GM19455 (cell line): Measurements from ENCODE around the gene SLC17A1.
A peak's percentile ranks its signal among the peaks of the same experiment; 100 is the strongest.

ENCODE experiments used
- ATAC-seq: cut with Tn5 transposase; IDR thresholded peaks from one replicate; pipeline ENCODE4 v1.9.1; 2021; ENCODE audit not compliant: unreplicated experiment

The SLC17A1 gene

GRCh38 chr6:25833136-25833535 is 1.3 kb upstream of the SLC17A1 start:
- no peak for ATAC-seq

- no peak for ATAC-seq
These were observed 818 bp upstream of the SLC17A1 start for GRCh38 chr6:25832670-25833069.

- ATAC-seq = no peak
These were observed 433 bp upstream of the SLC17A1 start for GRCh38 chr6:25832307-25832662.

GRCh38 chr6:25830458-25830857 is 1.4 kb downstream of the SLC17A1 start:
- ATAC-seq = no peak

GRCh38 chr6:25829375-25829774 is 2.5 kb downstream of the SLC17A1 start:
- ATAC-seq = peak; percentile 71

GRCh38 chr6:25821341-25821740 is 10.5 kb downstream of the SLC17A1 start:
- no peak for ATAC-seq

GRCh38 chr6:25816252-25816651 is 15.6 kb downstream of the SLC17A1 start:
- no peak for ATAC-seq

GRCh38 chr6:25815194-25815593 is 16.7 kb downstream of the SLC17A1 start:
- no peak for ATAC-seq

GRCh38 chr6:25804804-25805203 is 27.0 kb downstream of the SLC17A1 start:
- ATAC-seq = no peak

GRCh38 chr6:25801436-25801835 is 30.4 kb downstream of the SLC17A1 start:
- no peak for ATAC-seq

- ATAC-seq = no peak
These were observed 37.1 kb downstream of the SLC17A1 start for GRCh38 chr6:25794784-25795183.

- no peak for ATAC-seq
These were observed 37.9 kb downstream of the SLC17A1 start for GRCh38 chr6:25793970-25794369.

GRCh38 chr6:25792016-25792415 is 39.8 kb downstream of the SLC17A1 start:
- no peak for ATAC-seq

GRCh38 chr6:25789475-25789874 is 42.4 kb downstream of the SLC17A1 start:
- ATAC-seq = no peak

GRCh38 chr6:25788305-25788922 is 43.4 kb downstream of the SLC17A1 start:
- ATAC-seq = no peak

- no peak for ATAC-seq
These were observed 44.4 kb downstream of the SLC17A1 start for GRCh38 chr6:25787428-25787827.

- ATAC-seq = no peak
These were observed 50.7 kb downstream of the SLC17A1 start for GRCh38 chr6:25781134-25781533.

- ATAC-seq = no peak
These were observed 53.8 kb downstream of the SLC17A1 start for GRCh38 chr6:25777856-25778649.

GRCh38 chr6:25777031-25777430 is 54.8 kb downstream of the SLC17A1 start:
- no peak for ATAC-seq

GRCh38 chr6:25774120-25774715 is 57.6 kb downstream of the SLC17A1 start:
- ATAC-seq = no peak

- ATAC-seq = no peak
These were observed 61.9 kb downstream of the SLC17A1 start for GRCh38 chr6:25769983-25770382.

GRCh38 chr6:25768566-25768965 is 63.3 kb downstream of the SLC17A1 start:
- ATAC-seq = no peak
